A549 (cell line): ENCODE results near the gene SCN2B.

Experiments
- CEBPB ChIP-seq, 2 experiments: fragments of >200 bp in 1 of 2; sonication (Bioruptor Twin) in 1 of 2; formaldehyde crosslinking in 1 of 2; IDR thresholded peaks; 2 replicates each; pipeline ENCODE4 v1.6.1; 2012 to 2016
- CTCF ChIP-seq: fragments of >200 bp; sonication (Bioruptor Twin); formaldehyde crosslinking; IDR thresholded peaks from 3 replicates; pipeline ENCODE4 v1.5.1; 2016
- ELK1 ChIP-seq: fragments of 150-350 bp; IDR thresholded peaks from 2 replicates; pipeline ENCODE4 v1.6.1; 2014; ENCODE audit warnings: low read depth, mild to moderate bottlenecking, low read length
- EP300 ChIP-seq, 2 experiments: fragments of >200 bp; sonication (Bioruptor Twin); formaldehyde crosslinking; IDR thresholded peaks; 2 replicates in 1 of 2; 3 replicates in 1 of 2; pipeline ENCODE4 v1.6.1; 2016 to 2017
- ESRRA ChIP-seq: fragments of 150-350 bp; IDR thresholded peaks from 2 replicates; pipeline ENCODE4 v1.6.1; 2014; ENCODE audit warnings: mild to moderate bottlenecking, low read length, borderline replicate concordance
- FOSB ChIP-seq: fragments of 250-450 bp; sonication (Bioruptor Pico); IDR thresholded peaks from 2 replicates; pipeline ENCODE4 v1.5.0; 2020; ENCODE audit warnings: mild to moderate bottlenecking, moderate library complexity
- JUN ChIP-seq, 2 experiments: fragments of >200 bp; sonication (Bioruptor Twin); formaldehyde crosslinking; IDR thresholded peaks; 2 replicates in 1 of 2; 3 replicates in 1 of 2; pipeline ENCODE4 v1.6.1; 2016 to 2017
- MAX ChIP-seq: IDR thresholded peaks from 2 replicates; pipeline ENCODE4 v1.6.1; 2012
- POLR2A ChIP-seq: IDR thresholded peaks from 2 replicates; pipeline ENCODE4 v1.6.1; 2012; ENCODE audit warnings: mild to moderate bottlenecking, low read length
- RARB ChIP-seq: fragments of 250-450 bp; sonication (Bioruptor Pico); IDR thresholded peaks from 2 replicates; pipeline ENCODE4 v1.8.0; 2021; ENCODE audit warnings: mild to moderate bottlenecking, moderate library complexity
- SMC3 ChIP-seq: fragments of >200 bp; sonication (Bioruptor Twin); formaldehyde crosslinking; IDR thresholded peaks from 3 replicates; pipeline ENCODE4 v1.6.1; 2018; ENCODE audit warnings: inconsistent platforms
- TP53 ChIP-seq: fragments of 250-450 bp; sonication (Bioruptor Pico); IDR thresholded peaks from 2 replicates; pipeline ENCODE4 v1.5.0; 2021; ENCODE audit warnings: mild to moderate bottlenecking, moderate library complexity
- USF2 ChIP-seq: fragments of 450-650 bp; IDR thresholded peaks from 2 replicates; pipeline ENCODE4 v1.6.1; 2014; ENCODE audit warnings: antibody characterized with exemption
- ZC3H11A ChIP-seq: fragments of 450-650 bp; IDR thresholded peaks from 2 replicates; pipeline ENCODE4 v1.6.1; 2014; ENCODE audit warnings: antibody characterized with exemption, mild to moderate bottlenecking

GRCh38 chr11:118209033-118209432 lies 32.6 kb upstream of the SCN2B start:
- TF ChIP-seq CEBPB (IDR thresholded peaks at IDR 0.05) (no peak), SMC3 (no peak), CTCF (no peak), MAX (no peak), ELK1 (no peak), TP53 (CRISPR knock-in tag) (no peak), RARB (CRISPR knock-in tag) (no peak), ESRRA (no peak), USF2 (no peak), JUN (IDR thresholded peaks at IDR 0.05) (no peak), FOSB (CRISPR knock-in tag) (no peak), POLR2A (no peak), ZC3H11A (no peak), EP300 (IDR thresholded peaks at IDR 0.05) (no peak)
